ENCODE results near the gene TMBIM1.

The TMBIM1 gene

GRCh38 chr2:218326315-218326714, 34.0 kb upstream of the TMBIM1 start:
- no peak for TF ChIP-seq CTCF (IDR thresholded peaks at IDR 0.05; ENCODE audit: low read depth, low read length)
- in situ Hi-C loops (cut with HindIII; ENCODE audit: low sequenced_read_pairs): no loop called here
- no peak for DNase-seq (ENCODE audit: low read depth, low spot score)
- no peak overlapping the region for H3K4me3 ChIP-seq (ENCODE audit: low read depth, low read length)

- DNase-seq (ENCODE audit: low read depth, low spot score): no peak
- no peak overlapping the region for H3K4me3 ChIP-seq (ENCODE audit: low read depth, low read length)
- in situ Hi-C loops (cut with HindIII; ENCODE audit: low sequenced_read_pairs): no loop called here
- no peak for TF ChIP-seq CTCF (IDR thresholded peaks at IDR 0.05; ENCODE audit: low read depth, low read length)
These were observed 33.4 kb upstream of the TMBIM1 start for GRCh38 chr2:218325566-218326160.

GRCh38 chr2:218323526-218324472, 31.5 kb upstream of the TMBIM1 start:
- in situ Hi-C loops (cut with HindIII; ENCODE audit: low sequenced_read_pairs): no loop called here
- TF ChIP-seq CTCF (IDR thresholded peaks at IDR 0.05; ENCODE audit: low read depth, low read length): no peak
- H3K4me3 ChIP-seq (ENCODE audit: low read depth, low read length): peak overlapping the region; percentile 54
- DNase-seq (ENCODE audit: low read depth, low spot score): peak; percentile 15

GRCh38 chr2:218322768-218323525, 30.6 kb upstream of the TMBIM1 start:
- in situ Hi-C loops (cut with HindIII; ENCODE audit: low sequenced_read_pairs): no loop called here
- peak; percentile 66 for DNase-seq (ENCODE audit: low read depth, low spot score)
- no peak for TF ChIP-seq CTCF (IDR thresholded peaks at IDR 0.05; ENCODE audit: low read depth, low read length)
- H3K4me3 ChIP-seq (ENCODE audit: low read depth, low read length): peak overlapping the region; percentile 54

GRCh38 chr2:218320704-218321336, 28.5 kb upstream of the TMBIM1 start:
- no peak for TF ChIP-seq CTCF (IDR thresholded peaks at IDR 0.05; ENCODE audit: low read depth, low read length)
- in situ Hi-C loops (cut with HindIII; ENCODE audit: low sequenced_read_pairs): no loop called here
- no peak overlapping the region for H3K4me3 ChIP-seq (ENCODE audit: low read depth, low read length)
- no peak for DNase-seq (ENCODE audit: low read depth, low spot score)

- no peak for DNase-seq (ENCODE audit: low read depth, low spot score)
These were observed 27.6 kb upstream of the TMBIM1 start for GRCh38 chr2:218319813-218320365.

More at GRCh38 chr2:218319813-218320365, 27.6 kb upstream of the TMBIM1 start:
- H3K4me3 ChIP-seq (ENCODE audit: low read depth, low read length): no peak overlapping the region
- in situ Hi-C loops (cut with HindIII; ENCODE audit: low sequenced_read_pairs): no loop called here
- TF ChIP-seq CTCF (IDR thresholded peaks at IDR 0.05; ENCODE audit: low read depth, low read length): no peak

Data from astrocyte of the spinal cord (primary cell).